Neuron (in vitro differentiated cells): Measurements from ENCODE around the gene PTGFRN.
A peak's percentile ranks its signal among the peaks of the same experiment; 100 is the strongest.

Experiments
- H2AFZ ChIP-seq: one replicate; pipeline ENCODE4 v1.6.1; 2013; ENCODE audit warnings: low read depth, mild to moderate bottlenecking, inconsistent platforms, low read length, moderate library complexity
- H3K27me3 ChIP-seq: one replicate; pipeline ENCODE4 v1.6.1; 2013; ENCODE audit warnings: low read length; ENCODE audit not compliant: insufficient read depth
- H3K36me3 ChIP-seq: one replicate; pipeline ENCODE4 v1.6.1; 2013; ENCODE audit warnings: low read length; ENCODE audit not compliant: insufficient read depth
- H3K4me1 ChIP-seq: one replicate; pipeline ENCODE4 v1.6.1; 2013; ENCODE audit warnings: low read length; ENCODE audit not compliant: insufficient read depth
- H3K4me3 ChIP-seq: 2 replicates; pipeline ENCODE4 v1.5.1; 2013; ENCODE audit warnings: mild to moderate bottlenecking, low read length, moderate library complexity
- H3K9me3 ChIP-seq: one replicate; pipeline ENCODE4 v1.6.1; 2013; ENCODE audit warnings: low read length

PTGFRN gene

DNA sequence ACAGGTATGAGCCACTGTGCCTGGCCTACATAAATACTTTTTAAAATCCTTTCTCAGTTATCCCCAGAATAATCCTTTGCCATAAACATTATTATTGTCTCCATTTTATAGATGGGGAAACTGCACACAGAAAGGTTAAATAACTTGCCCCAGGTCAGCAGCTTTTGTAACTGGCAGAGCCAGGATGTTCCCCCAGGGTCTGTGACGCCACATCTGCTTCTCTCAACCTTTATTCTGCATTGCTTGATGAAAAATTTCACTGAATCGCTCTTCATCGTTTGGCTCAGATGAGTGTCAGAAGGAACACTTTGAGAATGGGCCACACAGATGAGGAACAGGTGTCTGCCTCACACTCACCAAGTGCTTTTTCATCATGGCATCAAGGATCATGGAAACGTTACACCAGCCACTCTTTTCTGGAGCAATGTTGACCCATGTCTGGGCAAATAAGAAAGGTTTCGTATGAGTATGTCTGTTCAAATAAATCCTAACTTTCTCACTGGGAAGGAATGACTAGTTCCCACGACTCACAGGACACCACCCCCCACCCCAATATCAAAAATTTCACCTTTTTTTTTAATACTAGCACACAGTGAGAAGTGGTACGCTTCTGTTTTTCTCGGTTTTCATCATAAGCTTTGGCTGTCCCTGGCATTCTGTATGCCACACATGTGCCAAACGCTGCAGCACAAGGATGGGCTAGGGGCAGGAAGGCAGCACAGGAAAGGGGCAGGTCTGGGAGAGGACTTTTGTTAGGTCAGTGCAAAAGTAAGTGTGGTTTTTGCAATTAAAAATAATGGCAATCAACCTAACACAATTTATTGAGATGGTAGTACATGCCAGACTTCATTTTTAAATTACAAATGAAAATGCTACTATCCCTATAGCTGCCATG, 9.0 kb upstream of the PTGFRN start:
- Histone ChIP-seq H2AFZ (no peak overlapping the region), H3K36me3 (no peaks in the 10 kb centered on the region), H3K4me3 (no peak overlapping the region), H3K4me1 (no peaks in the 10 kb centered on the region), H3K27me3 (peaks cover 8% of the 10 kb centered on the region), H3K9me3 (peaks cover 2% of the 10 kb centered on the region)

DNA sequence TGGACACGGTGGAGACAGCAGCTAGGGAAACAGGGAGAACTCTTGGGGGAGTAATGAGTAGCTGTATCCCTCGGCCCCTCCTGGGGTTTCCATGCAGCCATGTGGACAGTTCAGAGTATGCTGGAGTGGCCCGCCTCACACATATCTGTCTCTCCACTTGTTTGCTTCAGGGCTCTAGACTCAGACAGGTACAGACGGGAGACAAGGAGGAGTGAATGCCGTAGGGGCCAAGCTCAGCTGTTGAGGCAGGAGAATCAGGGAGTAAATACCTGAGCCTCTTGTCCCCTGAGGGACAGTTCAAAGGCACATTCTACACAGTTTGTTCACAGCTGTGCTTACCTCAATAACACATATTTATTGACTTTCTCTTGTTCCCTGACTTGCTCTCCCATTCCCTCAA, 7.7 kb upstream of the PTGFRN start:
- H3K36me3 ChIP-seq, result no peaks in the 10 kb centered on the region
- no peak overlapping the region for H3K4me3 ChIP-seq
- no peak overlapping the region for H2AFZ ChIP-seq
- H3K4me1 ChIP-seq, result no peaks in the 10 kb centered on the region
- peaks cover 11% of the 10 kb centered on the region for H3K27me3 ChIP-seq
- peaks cover 5% of the 10 kb centered on the region for H3K9me3 ChIP-seq

DNA sequence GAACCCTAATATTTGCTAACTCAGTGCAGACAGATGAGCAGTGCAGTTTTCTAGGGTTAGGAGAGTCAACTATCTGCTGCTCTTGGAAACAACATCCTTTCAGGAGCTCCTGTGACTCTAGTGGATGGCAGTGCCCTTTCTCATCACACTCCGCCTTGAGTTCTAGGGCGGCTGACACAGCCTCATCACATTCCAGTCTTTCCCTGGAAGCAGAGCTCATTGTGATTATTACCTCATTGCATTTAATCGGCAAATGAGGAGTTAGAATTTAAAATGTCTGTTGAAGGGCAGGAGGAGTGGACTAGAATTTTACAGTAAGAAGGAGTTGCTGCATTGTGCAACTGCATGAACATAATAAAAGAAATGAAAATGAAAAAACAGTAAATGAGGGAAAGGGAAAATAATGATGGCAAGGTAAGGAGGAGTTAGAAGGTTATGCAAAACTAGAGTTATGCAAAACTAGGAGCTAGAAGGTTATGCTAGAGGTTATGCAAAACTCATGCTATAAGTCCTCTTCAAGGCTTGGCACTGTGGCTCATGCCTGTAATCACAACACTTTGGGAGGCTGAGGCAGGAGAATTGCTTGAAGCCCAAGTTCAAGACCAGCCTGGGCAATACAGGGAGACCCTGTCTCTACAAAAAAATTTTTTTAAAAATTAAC, 6.9 kb upstream of the PTGFRN start:
- Histone ChIP-seq H3K27me3 (peaks cover 11% of the 10 kb centered on the region), H3K4me1 (no peaks in the 10 kb centered on the region), H3K36me3 (no peaks in the 10 kb centered on the region), H3K4me3 (no peak overlapping the region), H2AFZ (no peak overlapping the region), H3K9me3 (peaks cover 5% of the 10 kb centered on the region)

DNA sequence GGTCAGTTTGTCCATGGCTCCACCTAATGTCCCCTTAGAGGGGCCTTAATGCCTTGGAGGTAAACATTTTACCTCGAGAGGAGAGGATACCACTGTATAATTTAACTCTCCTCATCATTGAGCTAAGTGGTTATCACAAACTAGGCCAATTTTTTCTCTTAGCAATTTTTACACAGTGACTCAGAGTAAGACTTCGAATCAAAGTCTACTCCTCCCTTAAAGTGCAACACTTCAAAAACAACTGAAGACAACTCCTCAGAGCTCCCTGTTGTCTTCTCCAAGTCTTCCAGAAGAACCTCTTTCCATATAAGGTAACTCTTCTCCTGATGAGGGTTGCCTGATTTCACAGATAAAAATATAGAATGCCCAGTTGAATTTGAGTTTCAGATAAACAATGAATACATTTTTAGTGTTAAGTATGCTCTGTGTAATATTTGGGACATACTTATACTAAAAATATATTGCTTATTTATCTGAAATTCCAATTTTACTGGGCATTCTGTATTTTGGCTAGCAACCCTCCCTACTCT, 4.9 kb upstream of the PTGFRN start:
- no peak overlapping the region for H2AFZ ChIP-seq
- no peaks in the 10 kb centered on the region for H3K36me3 ChIP-seq
- H3K4me3 ChIP-seq, result no peak overlapping the region
- peaks cover 3% of the 10 kb centered on the region for H3K9me3 ChIP-seq
- peaks cover 10% of the 10 kb centered on the region for H3K4me1 ChIP-seq
- H3K27me3 ChIP-seq, result peaks cover 11% of the 10 kb centered on the region

DNA sequence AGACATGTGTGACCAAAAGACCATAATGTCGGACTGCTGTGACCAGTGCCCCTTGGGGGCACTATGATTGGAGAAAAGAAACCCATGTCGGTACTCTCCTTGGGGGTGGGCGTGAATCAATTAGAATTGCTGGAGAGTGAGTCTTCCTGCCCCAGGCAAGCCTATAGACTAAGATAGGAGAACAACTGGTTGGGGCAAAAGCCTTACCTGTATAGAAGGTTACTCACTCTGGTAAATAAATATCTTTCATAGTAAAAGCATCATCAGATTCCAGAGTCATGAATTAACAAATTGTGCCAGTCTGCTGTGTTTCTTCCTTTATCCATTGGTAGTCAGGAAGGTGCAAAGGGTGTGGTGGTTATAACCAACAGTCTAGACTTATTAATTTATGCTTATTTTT, 2.9 kb upstream of the PTGFRN start:
- Histone ChIP-seq H3K36me3 (no peaks in the 10 kb centered on the region), H3K9me3 (peaks cover 3% of the 10 kb centered on the region), H3K27me3 (peaks cover 7% of the 10 kb centered on the region), H2AFZ (no peak overlapping the region), H3K4me3 (no peak overlapping the region), H3K4me1 (peaks cover 21% of the 10 kb centered on the region)

DNA sequence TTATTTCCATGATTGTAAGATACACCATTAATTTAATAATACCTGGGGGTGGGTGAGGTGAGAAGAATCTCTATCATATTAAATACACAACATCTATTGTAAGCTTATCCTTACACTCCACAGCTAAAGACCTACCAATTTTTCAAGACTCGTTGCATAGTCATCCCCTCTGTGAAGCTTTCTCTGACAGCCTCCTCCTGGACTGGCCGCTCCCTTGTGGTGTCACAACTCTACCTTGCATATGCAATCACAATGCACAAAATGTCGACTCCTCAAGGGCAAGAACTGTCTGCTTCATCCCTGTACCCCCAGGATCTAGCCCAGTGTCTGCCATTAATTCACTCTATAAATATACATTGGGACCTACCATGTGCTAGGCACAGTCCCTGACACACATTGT, 2.4 kb upstream of the PTGFRN start:
- Histone ChIP-seq H3K4me1 (peaks cover 21% of the 10 kb centered on the region), H3K27me3 (peaks cover 7% of the 10 kb centered on the region), H2AFZ (no peak overlapping the region), H3K4me3 (no peak overlapping the region), H3K36me3 (no peaks in the 10 kb centered on the region), H3K9me3 (peaks cover 3% of the 10 kb centered on the region)

DNA sequence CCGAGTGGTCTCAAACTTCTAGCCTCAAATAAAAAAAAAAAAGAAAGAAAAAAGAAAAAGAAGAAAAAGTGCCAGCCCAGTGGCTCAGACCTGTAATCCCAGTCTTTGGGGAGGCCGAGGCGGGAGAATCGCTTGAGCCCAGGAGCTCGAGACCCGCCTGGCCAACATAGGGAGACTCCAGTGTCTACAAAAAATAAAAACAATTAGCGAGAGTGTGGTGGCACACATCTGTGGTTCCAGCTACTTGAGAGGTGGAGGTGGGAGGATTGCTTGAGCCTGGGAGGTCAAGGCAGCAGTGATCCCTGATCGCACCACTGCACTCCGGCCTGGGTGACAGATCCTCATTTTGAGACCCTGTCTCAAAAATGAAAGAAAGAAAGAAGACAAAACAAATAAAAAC, 1.4 kb upstream of the PTGFRN start:
- H2AFZ ChIP-seq, result no peak overlapping the region
- no peaks in the 10 kb centered on the region for H3K36me3 ChIP-seq
- H3K9me3 ChIP-seq, result peaks cover 3% of the 10 kb centered on the region
- no peak overlapping the region for H3K4me3 ChIP-seq
- peaks cover 21% of the 10 kb centered on the region for H3K4me1 ChIP-seq
- H3K27me3 ChIP-seq, result peaks cover 7% of the 10 kb centered on the region

DNA sequence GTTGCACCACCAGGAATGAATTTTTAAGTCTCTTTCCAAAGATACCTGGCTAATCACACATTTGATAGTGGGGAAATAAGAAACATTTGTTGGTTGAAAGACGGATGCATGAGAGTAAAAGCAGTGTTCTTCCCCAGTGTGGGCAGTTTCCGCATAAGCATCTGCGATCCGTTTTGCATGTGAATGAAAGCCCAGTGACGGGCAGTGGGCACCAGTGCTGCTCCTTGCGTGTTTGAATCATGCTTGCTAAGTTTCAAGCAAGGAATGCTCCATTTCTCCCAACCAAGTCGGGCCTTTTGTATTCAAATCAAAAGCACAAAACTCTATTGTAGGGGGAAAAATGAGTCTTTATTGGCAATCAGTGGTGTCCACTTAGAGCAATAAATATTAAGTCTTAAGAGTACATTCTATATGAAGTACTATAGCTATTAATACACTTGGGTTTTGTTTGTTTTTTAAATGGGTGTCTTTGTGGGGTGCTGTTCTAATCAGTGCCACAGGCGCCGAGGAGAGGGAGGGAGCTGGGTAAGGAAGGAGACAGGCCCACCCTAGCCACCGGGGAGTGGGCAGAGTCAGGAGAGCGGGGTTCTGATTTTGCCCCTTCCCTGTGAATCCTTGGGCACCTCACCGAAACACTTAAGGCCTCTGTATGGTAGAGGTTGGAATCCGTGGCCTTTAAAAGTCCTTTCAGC, 750 bp upstream of the PTGFRN start:
- Histone ChIP-seq H3K4me3 (peak overlapping the region; percentile 73), H2AFZ (peak overlapping the region; percentile 52), H3K36me3 (no peaks in the 10 kb centered on the region), H3K9me3 (peaks cover 3% of the 10 kb centered on the region), H3K27me3 (peaks cover 7% of the 10 kb centered on the region), H3K4me1 (peaks cover 21% of the 10 kb centered on the region)

DNA sequence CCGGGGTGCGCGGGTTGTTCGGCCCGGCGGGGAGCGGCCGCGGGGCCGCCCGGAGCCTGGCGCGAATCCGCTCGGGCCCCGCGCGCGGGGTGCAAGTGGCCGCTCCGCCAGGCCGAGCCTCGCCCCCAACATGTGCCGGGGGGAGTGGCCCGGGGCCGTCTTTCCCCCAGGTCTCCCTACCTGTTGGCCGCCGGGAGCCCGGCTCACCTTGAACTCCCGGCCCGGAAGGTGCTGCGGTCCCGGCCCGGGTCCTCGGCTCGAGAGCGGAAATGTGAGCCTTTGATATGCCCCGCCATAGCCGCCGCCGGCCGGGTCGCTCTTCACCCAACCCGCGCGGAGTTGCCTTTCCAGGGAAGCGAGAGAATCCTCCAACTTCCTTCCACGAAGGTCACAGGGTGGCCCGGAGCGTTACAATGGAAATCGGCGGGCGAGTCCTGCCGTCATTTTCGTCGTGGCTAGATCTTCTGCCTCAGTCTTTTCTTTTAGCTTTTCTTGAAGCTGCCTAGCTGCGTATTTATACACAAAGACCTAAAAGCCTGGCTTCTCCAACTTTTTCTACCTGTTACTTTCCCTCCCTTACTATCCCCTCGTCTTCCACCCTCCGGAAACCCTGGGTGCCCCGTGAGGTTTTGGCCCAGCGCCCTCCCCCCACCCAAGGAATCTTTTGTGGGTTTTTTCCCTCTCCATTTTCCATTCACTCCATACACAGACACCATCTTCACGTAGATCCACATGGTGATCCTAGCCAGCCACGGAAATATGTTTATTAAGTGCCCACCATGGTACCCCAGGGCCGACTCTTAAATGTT, 867 bp downstream of the PTGFRN start:
- Histone ChIP-seq H3K36me3 (no peaks in the 10 kb centered on the region), H3K9me3 (peaks cover 3% of the 10 kb centered on the region), H2AFZ (peak overlapping the region; percentile 95), H3K4me1 (peaks cover 21% of the 10 kb centered on the region), H3K4me3 (peak overlapping the region; percentile 73), H3K27me3 (peaks cover 3% of the 10 kb centered on the region)

DNA sequence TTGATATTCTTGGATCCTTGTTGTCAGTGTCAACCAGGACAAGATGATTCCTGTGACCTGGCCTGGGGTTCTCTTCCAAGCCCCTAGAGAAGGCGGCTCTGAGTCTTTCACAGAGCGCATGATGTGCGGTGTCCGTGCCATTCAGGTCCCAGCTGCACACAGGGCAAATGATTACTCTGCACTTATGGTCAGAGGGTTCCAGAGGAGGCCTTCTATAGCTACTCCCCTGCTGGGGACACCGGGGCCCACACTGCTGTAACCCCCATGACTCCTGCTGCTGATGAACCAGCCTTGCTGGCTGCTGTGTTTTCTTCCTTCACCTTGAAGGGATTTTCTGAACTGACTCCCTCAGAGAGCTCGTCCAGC, 1.5 kb downstream of the PTGFRN start:
- H3K4me3 ChIP-seq, result peak overlapping the region; percentile 73
- H3K9me3 ChIP-seq, result no peaks in the 10 kb centered on the region
- H2AFZ ChIP-seq, result peak overlapping the region; percentile 95
- H3K4me1 ChIP-seq, result peaks cover 21% of the 10 kb centered on the region
- H3K27me3 ChIP-seq, result no peaks in the 10 kb centered on the region
- no peaks in the 10 kb centered on the region for H3K36me3 ChIP-seq

DNA sequence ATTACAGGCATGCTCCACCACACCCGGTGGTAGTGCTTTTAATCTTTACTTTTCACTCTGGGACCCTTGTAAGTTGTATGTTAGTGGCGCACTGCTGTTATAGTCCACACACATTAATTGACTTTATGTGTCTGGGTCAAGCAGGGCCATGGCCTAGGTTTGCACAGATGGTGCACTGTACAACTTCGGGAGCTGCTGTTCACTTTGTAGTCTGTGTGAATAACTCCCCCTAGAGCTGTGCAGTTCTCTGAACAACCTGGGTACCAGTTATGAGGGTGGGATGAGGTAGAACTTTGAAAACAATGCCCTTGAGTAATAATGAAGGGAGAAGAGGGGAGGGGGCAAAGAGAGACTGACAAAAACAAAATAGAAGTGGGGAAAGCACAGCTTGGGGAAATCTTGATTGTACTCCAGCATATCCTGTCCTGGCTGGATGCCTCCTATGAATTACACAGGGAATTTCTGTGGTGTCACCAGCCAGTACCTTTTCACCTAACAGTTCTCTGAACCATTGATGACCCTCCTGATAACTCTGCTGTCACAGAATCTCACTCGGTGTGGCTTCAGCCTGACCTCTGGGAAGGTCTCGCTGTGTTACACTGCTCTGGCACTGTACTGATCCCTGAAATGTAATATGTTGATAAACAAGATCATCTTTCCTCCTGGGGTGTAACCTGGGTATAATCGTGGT, 2.2 kb downstream of the PTGFRN start:
- H2AFZ ChIP-seq, result no peak overlapping the region
- H3K4me1 ChIP-seq, result peaks cover 21% of the 10 kb centered on the region
- H3K4me3 ChIP-seq, result no peak overlapping the region
- H3K9me3 ChIP-seq, result no peaks in the 10 kb centered on the region
- no peaks in the 10 kb centered on the region for H3K36me3 ChIP-seq
- H3K27me3 ChIP-seq, result no peaks in the 10 kb centered on the region

DNA sequence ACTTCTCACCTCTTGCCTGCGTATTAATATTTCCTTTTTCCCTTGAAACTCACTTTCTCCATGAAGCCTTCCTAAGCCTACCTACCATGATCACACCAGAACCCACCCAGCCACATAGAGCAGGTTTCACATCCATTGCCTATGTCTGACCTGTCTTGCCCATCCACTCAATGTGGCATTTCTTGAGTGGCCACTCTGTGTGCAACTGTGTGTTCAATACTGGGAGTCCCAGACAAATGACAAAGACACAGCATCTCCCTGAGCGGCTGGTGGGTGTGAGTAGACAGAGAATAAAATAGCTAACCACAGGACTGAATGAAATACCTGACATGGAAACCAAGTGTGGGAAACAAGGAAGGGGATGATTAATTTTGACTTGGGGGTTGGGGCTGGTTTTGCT, 3.1 kb downstream of the PTGFRN start:
- H3K36me3 ChIP-seq, result no peaks in the 10 kb centered on the region
- no peak overlapping the region for H3K4me3 ChIP-seq
- no peaks in the 10 kb centered on the region for H3K27me3 ChIP-seq
- no peak overlapping the region for H2AFZ ChIP-seq
- no peaks in the 10 kb centered on the region for H3K9me3 ChIP-seq
- peaks cover 21% of the 10 kb centered on the region for H3K4me1 ChIP-seq
